ENCODE results near the gene TMEM182.

Gene TMEM182

GRCh38 chr2:102780467-102780866, 18.6 kb downstream of the TMEM182 start:
- H3K4me3 ChIP-seq (ENCODE audit: low read length): no peak overlapping the region
- DNase-seq (ENCODE audit: low read depth): no peak
- no peak for TF ChIP-seq CTCF (conservative IDR thresholded peaks at IDR 0.05; ENCODE audit: low read depth, low read length)

GRCh38 chr2:102782187-102782586, 20.4 kb downstream of the TMEM182 start:
- TF ChIP-seq CTCF (conservative IDR thresholded peaks at IDR 0.05; ENCODE audit: low read depth, low read length): no peak
- H3K4me3 ChIP-seq (ENCODE audit: low read length): no peak overlapping the region
- no peak for DNase-seq (ENCODE audit: low read depth)

GRCh38 chr2:102782933-102783332, 21.1 kb downstream of the TMEM182 start:
- no peak for DNase-seq (ENCODE audit: low read depth)
- no peak for TF ChIP-seq CTCF (conservative IDR thresholded peaks at IDR 0.05; ENCODE audit: low read depth, low read length)

GRCh38 chr2:102783506-102784183, 21.8 kb downstream of the TMEM182 start:
- no peak for TF ChIP-seq CTCF (conservative IDR thresholded peaks at IDR 0.05; ENCODE audit: low read depth, low read length)
- DNase-seq (ENCODE audit: low read depth): no peak
- no peak overlapping the region for H3K4me3 ChIP-seq (ENCODE audit: low read length)

More at GRCh38 chr2:102782933-102783332, 21.1 kb downstream of the TMEM182 start:
- no peak overlapping the region for H3K4me3 ChIP-seq (ENCODE audit: low read length)

- DNase-seq (ENCODE audit: low read depth): no peak
- no peak overlapping the region for H3K4me3 ChIP-seq (ENCODE audit: low read length)
- no peak for TF ChIP-seq CTCF (conservative IDR thresholded peaks at IDR 0.05; ENCODE audit: low read depth, low read length)
These were observed 23.1 kb downstream of the TMEM182 start for GRCh38 chr2:102784940-102785339.

- no peak for DNase-seq (ENCODE audit: low read depth)
- no peak for TF ChIP-seq CTCF (conservative IDR thresholded peaks at IDR 0.05; ENCODE audit: low read depth, low read length)
- no peak overlapping the region for H3K4me3 ChIP-seq (ENCODE audit: low read length)
These were observed 26.5 kb downstream of the TMEM182 start for GRCh38 chr2:102788216-102788884.

- no peak overlapping the region for H3K4me3 ChIP-seq (ENCODE audit: low read length)
- no peak for DNase-seq (ENCODE audit: low read depth)
- no peak for TF ChIP-seq CTCF (conservative IDR thresholded peaks at IDR 0.05; ENCODE audit: low read depth, low read length)
These were observed 27.0 kb downstream of the TMEM182 start for GRCh38 chr2:102788885-102789260.

Data from retinal pigment epithelial cell (primary cell).